ENCODE results near the gene GTSE1.

GTSE1 gene

GRCh38 chr22:46287873-46288751 lies 8.6 kb upstream of the GTSE1 start:
- Histone ChIP-seq H3K36me3 (ENCODE audit: low read depth) (peaks cover 18% of the 10 kb centered on the region), H3K9me3 (ENCODE audit: severe bottlenecking) (no peaks in the 10 kb centered on the region), H3K4me1 (ENCODE audit: insufficient read depth, poor library complexity, severe bottlenecking) (no peaks in the 10 kb centered on the region), H3K4me3 (ENCODE audit: severe bottlenecking) (no peak overlapping the region), H3K27me3 (ENCODE audit: insufficient read depth, poor library complexity, severe bottlenecking) (no peaks in the 10 kb centered on the region), H3K27ac (ENCODE audit: poor library complexity, severe bottlenecking) (no peak overlapping the region)
- ATAC-seq (ENCODE audit: low read depth) (no peak), DNase-seq (ENCODE audit: low spot score) (no peak)
- TF ChIP-seq CTCF (IDR thresholded peaks at IDR 0.05; ENCODE audit: poor library complexity, severe bottlenecking) = no peak

- Histone ChIP-seq H3K4me3 (ENCODE audit: severe bottlenecking) (no peak overlapping the region), H3K36me3 (ENCODE audit: low read depth) (peaks cover 18% of the 10 kb centered on the region), H3K4me1 (ENCODE audit: insufficient read depth, poor library complexity, severe bottlenecking) (no peaks in the 10 kb centered on the region), H3K27me3 (ENCODE audit: insufficient read depth, poor library complexity, severe bottlenecking) (no peaks in the 10 kb centered on the region), H3K9me3 (ENCODE audit: severe bottlenecking) (no peaks in the 10 kb centered on the region), H3K27ac (ENCODE audit: poor library complexity, severe bottlenecking) (no peak overlapping the region)
- TF ChIP-seq CTCF (IDR thresholded peaks at IDR 0.05; ENCODE audit: poor library complexity, severe bottlenecking) = no peak
- ATAC-seq (ENCODE audit: low read depth) = no peak
- no peak for DNase-seq (ENCODE audit: low spot score)
These were observed 7.8 kb upstream of the GTSE1 start for GRCh38 chr22:46288846-46289243.

GRCh38 chr22:46289244-46289891 lies 7.3 kb upstream of the GTSE1 start:
- no peak for DNase-seq (ENCODE audit: low spot score)
- Histone ChIP-seq H3K36me3 (ENCODE audit: low read depth) (peaks cover 13% of the 10 kb centered on the region), H3K4me1 (ENCODE audit: insufficient read depth, poor library complexity, severe bottlenecking) (no peaks in the 10 kb centered on the region), H3K4me3 (ENCODE audit: severe bottlenecking) (no peak overlapping the region), H3K27me3 (ENCODE audit: insufficient read depth, poor library complexity, severe bottlenecking) (no peaks in the 10 kb centered on the region), H3K9me3 (ENCODE audit: severe bottlenecking) (no peaks in the 10 kb centered on the region), H3K27ac (ENCODE audit: poor library complexity, severe bottlenecking) (no peak overlapping the region)
- no peak for TF ChIP-seq CTCF (IDR thresholded peaks at IDR 0.05; ENCODE audit: poor library complexity, severe bottlenecking)
- no peak for ATAC-seq (ENCODE audit: low read depth)

DNA sequence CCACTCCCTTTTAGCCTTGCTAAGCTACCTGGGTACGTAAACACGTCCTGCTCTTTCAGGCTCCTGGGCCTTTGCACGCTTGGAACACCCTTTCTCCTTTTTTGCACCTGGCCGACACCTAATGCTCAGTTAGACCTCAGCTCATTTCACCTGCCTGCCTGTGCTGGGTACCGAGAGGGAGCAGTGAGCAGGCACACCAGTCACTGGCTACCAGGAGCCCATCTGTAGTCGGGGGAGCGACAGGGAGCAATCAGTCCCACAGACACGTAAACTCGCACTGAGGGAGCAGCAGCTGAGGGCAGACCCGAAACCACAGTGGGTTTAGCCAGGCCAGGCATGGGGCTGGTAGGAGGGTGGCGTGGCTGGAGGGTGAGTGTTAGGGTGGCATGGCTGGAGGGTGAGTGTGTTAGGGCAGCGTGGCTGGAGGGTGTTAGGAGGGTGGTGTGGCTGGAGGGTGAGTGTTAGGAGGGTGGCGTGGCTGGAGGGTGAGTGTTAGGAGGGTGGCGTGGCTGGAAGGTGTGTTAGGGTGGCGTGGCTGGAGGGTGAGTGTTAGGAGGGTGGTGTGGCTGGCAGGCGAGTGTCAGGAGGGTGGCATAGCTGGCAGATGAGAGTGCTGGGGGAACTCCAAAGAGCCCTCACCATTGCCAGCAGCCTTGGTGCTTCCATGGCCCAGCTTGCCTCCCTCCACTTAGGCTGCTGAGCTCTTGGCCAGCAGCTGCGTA lies 6.4 kb upstream of the GTSE1 start:
- no peaks in the 10 kb centered on the region for H3K9me3 ChIP-seq (ENCODE audit: severe bottlenecking)
- ATAC-seq (ENCODE audit: low read depth) (no peak), DNase-seq (ENCODE audit: low spot score) (no peak)
- H3K36me3 ChIP-seq (ENCODE audit: low read depth) = peaks cover 7% of the 10 kb centered on the region; the same call in 1 of the 2 replicates
- no peaks in the 10 kb centered on the region for H3K4me1 ChIP-seq (ENCODE audit: insufficient read depth, poor library complexity, severe bottlenecking)
- H3K27ac ChIP-seq (ENCODE audit: poor library complexity, severe bottlenecking) = no peak overlapping the region
- H3K4me3 ChIP-seq (ENCODE audit: severe bottlenecking) = no peak overlapping the region
- TF ChIP-seq CTCF (IDR thresholded peaks at IDR 0.05; ENCODE audit: poor library complexity, severe bottlenecking) = no peak
- no peaks in the 10 kb centered on the region for H3K27me3 ChIP-seq (ENCODE audit: insufficient read depth, poor library complexity, severe bottlenecking)

Measured in RWPE2 (cell line).